Measurements from ENCODE around the gene TLE5.
A peak's percentile ranks its signal among the peaks of the same experiment; 100 is the strongest.

Gene TLE5

DNA sequence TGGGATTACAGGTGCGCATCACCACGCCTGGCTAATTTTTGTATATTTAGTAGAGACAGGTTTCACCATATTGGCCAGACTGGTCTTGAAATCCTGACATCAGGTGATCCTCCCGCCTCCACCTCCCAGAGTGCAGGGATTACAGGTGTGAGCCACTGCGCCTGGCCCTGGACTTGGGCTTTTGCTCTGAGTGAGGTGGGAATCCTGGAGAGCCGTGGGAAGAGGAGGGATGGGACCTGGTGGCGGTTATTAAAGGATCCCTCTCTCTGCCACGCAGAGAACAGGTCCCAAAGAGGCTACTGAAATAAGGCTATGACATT lies 1.7 kb upstream of the TLE5 start:
- Histone ChIP-seq H3K27me3 (ENCODE audit: insufficient read depth, poor library complexity, severe bottlenecking) (peaks cover 5% of the 10 kb centered on the region), H3K4me3 (replicated peaks; ENCODE audit: insufficient read depth, low read length) (no peak overlapping the region), H3K27ac (replicated peaks) (no peak overlapping the region)
- no peak for TF ChIP-seq SPI1 (IDR thresholded peaks at IDR 0.05; ENCODE audit: borderline replicate concordance, low read depth)
- no peak for TF ChIP-seq POLR2AphosphoS5 (IDR thresholded peaks at IDR 0.05; ENCODE audit: low read depth)
- TF ChIP-seq, protein P1, sequence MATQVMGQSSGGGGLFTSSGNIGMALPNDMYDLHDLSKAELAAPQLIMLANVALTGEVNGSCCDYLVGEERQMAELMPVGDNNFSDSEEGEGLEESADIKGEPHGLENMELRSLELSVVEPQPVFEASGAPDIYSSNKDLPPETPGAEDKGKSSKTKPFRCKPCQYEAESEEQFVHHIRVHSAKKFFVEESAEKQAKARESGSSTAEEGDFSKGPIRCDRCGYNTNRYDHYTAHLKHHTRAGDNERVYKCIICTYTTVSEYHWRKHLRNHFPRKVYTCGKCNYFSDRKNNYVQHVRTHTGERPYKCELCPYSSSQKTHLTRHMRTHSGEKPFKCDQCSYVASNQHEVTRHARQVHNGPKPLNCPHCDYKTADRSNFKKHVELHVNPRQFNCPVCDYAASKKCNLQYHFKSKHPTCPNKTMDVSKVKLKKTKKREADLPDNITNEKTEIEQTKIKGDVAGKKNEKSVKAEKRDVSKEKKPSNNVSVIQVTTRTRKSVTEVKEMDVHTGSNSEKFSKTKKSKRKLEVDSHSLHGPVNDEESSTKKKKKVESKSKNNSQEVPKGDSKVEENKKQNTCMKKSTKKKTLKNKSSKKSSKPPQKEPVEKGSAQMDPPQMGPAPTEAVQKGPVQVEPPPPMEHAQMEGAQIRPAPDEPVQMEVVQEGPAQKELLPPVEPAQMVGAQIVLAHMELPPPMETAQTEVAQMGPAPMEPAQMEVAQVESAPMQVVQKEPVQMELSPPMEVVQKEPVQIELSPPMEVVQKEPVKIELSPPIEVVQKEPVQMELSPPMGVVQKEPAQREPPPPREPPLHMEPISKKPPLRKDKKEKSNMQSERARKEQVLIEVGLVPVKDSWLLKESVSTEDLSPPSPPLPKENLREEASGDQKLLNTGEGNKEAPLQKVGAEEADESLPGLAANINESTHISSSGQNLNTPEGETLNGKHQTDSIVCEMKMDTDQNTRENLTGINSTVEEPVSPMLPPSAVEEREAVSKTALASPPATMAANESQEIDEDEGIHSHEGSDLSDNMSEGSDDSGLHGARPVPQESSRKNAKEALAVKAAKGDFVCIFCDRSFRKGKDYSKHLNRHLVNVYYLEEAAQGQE (IDR thresholded peaks at IDR 0.05; ENCODE audit: insufficient replicate concordance, low read depth): no peak
- TF ChIP-seq GABPA (IDR thresholded peaks at IDR 0.05; ENCODE audit: low read depth): no peak
- TF ChIP-seq, protein P2, sequence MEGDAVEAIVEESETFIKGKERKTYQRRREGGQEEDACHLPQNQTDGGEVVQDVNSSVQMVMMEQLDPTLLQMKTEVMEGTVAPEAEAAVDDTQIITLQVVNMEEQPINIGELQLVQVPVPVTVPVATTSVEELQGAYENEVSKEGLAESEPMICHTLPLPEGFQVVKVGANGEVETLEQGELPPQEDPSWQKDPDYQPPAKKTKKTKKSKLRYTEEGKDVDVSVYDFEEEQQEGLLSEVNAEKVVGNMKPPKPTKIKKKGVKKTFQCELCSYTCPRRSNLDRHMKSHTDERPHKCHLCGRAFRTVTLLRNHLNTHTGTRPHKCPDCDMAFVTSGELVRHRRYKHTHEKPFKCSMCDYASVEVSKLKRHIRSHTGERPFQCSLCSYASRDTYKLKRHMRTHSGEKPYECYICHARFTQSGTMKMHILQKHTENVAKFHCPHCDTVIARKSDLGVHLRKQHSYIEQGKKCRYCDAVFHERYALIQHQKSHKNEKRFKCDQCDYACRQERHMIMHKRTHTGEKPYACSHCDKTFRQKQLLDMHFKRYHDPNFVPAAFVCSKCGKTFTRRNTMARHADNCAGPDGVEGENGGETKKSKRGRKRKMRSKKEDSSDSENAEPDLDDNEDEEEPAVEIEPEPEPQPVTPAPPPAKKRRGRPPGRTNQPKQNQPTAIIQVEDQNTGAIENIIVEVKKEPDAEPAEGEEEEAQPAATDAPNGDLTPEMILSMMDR (IDR thresholded peaks at IDR 0.05; ENCODE audit: insufficient read depth, low read length): no peak
- no peak for DNase-seq (ENCODE audit: low read depth in 1 of 2, low spot score in 1 of 2)

DNA sequence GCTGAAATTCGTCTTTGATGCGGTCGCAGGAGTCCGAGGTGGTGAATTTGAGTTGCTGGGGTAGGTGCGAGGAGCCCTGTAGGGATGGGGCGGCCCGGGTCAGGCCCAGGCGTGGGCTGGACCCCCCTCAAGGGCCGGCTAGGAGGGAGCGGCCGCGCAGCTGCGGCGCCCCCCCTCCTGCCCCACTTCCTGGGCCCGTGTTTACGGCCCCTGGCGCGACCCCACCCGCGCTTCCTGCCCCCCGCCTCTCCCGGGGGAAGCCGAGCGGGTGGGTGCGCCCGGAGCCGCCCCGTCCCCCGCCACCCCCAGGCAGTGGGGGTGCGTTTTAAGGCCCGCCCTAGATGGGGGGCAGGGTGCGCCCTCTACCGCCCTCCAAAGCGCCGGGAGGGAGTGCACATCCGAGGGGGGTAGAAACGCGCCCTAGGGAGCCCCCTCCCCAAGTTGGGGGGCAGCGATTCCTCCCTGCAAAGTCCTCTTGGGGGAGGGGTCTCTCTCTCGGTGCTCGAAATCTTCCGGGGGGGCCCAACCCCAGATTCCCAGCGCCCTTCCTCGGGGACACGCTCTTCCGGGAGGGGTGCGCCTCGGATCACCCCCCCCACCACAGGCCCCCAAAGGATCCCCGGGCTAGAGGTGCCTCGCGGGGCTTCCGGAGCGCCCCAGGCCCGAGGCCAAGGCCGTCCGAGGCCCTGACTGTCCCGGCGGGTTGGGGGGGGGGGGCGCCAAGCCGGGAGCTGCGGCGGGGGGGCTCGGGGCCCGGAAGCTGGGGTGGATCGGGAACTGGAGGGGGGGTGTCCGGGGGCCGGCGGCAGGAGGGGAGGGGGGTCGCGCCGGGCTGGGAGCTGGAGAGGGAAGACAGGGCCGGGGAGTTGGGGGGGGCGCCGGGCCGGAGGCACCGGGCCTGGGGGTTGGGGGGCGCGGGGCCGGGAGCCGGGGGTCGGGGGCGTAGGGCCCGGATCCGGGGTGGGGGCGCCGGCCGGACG lies 823 bp downstream of the TLE5 start:
- TF ChIP-seq GABPA (IDR thresholded peaks at IDR 0.05; ENCODE audit: low read depth): no peak
- no peak overlapping the region; the same call in 1 of the 2 replicates for H3K27ac ChIP-seq (replicated peaks)
- no peak for DNase-seq (ENCODE audit: low read depth in 1 of 2, low spot score in 1 of 2)
- peaks cover 5% of the 10 kb centered on the region for H3K27me3 ChIP-seq (ENCODE audit: insufficient read depth, poor library complexity, severe bottlenecking)
- peak overlapping the region; percentile 60 for H3K4me3 ChIP-seq (replicated peaks; ENCODE audit: insufficient read depth, low read length)

DNA sequence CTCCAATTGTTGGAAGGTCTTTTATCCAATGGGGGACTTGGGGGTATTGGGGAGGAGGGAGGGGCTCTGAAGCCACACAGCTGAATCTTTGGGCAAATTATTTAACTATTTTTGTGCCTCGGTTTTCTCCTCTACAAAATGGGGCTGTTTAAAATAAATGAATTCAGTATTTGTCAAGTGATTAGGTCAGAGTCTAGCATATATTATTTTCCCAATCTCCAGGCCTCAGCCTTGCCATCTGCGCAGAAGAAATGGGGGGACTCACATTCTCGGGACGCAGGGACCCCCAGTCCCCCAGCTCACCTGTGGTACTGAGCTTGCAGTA lies 1.5 kb downstream of the TLE5 start:
- DNase-seq (ENCODE audit: low read depth in 1 of 2, low spot score in 1 of 2): no peak
- H3K27me3 ChIP-seq (ENCODE audit: insufficient read depth, poor library complexity, severe bottlenecking): peaks cover 5% of the 10 kb centered on the region
- H3K27ac ChIP-seq (replicated peaks): no peak overlapping the region; the same call in 1 of the 2 replicates
- TF ChIP-seq, protein P2 (IDR thresholded peaks at IDR 0.05; ENCODE audit: insufficient read depth, low read length): no peak
- TF ChIP-seq GABPA (IDR thresholded peaks at IDR 0.05; ENCODE audit: low read depth) (no peak), SPI1 (IDR thresholded peaks at IDR 0.05; ENCODE audit: borderline replicate concordance, low read depth) (no peak), POLR2AphosphoS5 (IDR thresholded peaks at IDR 0.05; ENCODE audit: low read depth) (no peak)
- TF ChIP-seq, protein P1 (IDR thresholded peaks at IDR 0.05; ENCODE audit: insufficient replicate concordance, low read depth): no peak
- H3K4me3 ChIP-seq (replicated peaks; ENCODE audit: insufficient read depth, low read length): peak overlapping the region; percentile 60; the same call in 1 of the 2 replicates

DNA sequence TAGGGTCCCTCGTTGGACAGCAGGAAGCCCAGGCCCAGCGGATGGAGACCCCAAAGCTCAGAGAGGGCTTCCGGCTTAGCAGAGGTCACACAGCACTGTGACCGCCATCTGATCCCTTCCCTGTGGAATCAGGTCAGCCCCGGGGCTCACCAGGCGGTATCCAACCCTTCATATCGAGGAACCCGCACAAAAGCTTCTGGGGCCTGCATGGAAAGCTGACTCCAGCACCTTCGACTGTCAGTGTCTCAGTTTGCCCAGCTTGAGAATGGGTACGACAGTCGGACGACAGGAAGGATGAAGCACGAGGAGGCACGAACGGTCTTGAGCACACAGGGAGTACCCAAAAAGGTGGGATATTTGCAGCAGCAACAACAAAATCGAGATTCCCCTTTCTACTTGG lies 2.6 kb downstream of the TLE5 start:
- Histone ChIP-seq H3K27ac (replicated peaks) (no peak overlapping the region), H3K4me3 (replicated peaks; ENCODE audit: insufficient read depth, low read length) (no peak overlapping the region), H3K27me3 (ENCODE audit: insufficient read depth, poor library complexity, severe bottlenecking) (peaks cover 5% of the 10 kb centered on the region)
- DNase-seq (ENCODE audit: low read depth in 1 of 2, low spot score in 1 of 2): no peak
- TF ChIP-seq POLR2AphosphoS5 (IDR thresholded peaks at IDR 0.05; ENCODE audit: low read depth) (no peak), GABPA (IDR thresholded peaks at IDR 0.05; ENCODE audit: low read depth) (no peak), SPI1 (IDR thresholded peaks at IDR 0.05; ENCODE audit: borderline replicate concordance, low read depth) (no peak)
- TF ChIP-seq, protein P2 (IDR thresholded peaks at IDR 0.05; ENCODE audit: insufficient read depth, low read length): no peak
- TF ChIP-seq, protein P1 (IDR thresholded peaks at IDR 0.05; ENCODE audit: insufficient replicate concordance, low read depth): no peak
